ENCODE measurements around the gene AP5Z1.

- TF ChIP-seq CTCF (IDR thresholded peaks at IDR 0.05) (no peak), POLR2A (IDR thresholded peaks at IDR 0.05) (no peak)
Observed at GRCh38 chr7:4774658-4775249, 669 bp upstream of the AP5Z1 start.

Data from adrenal gland (tissue), 5 donors.